Activated B cell treated with CpG ODN at 0.5 μM for 24 hours (primary cell): ENCODE results near the gene STX4. TPM values are rescaled to one million over a fixed set of nuclear protein-coding genes. Genes with fewer than 3 reads are reported as not detected.

Experiments used
- ATAC-seq: fragments of 200-7000 bp; cut with Tn5 transposase; one replicate; pipeline ENCODE4 v1.10.0; 2021; ENCODE audit warnings: low read depth, mild to moderate bottlenecking, moderate library complexity
- CTCF ChIA-PET: fragments of 350-600 bp; sonication (Branson Sonifier 250); formaldehyde crosslinking; loops from one replicate; lab custom pipeline; 2021; ENCODE audit warnings: antibody characterized with exemption; lab: Charles Lee
- POLR2A ChIA-PET: fragments of 350-600 bp; sonication (Branson Sonifier 250); formaldehyde crosslinking; loops from one replicate; lab custom pipeline; 2021; ENCODE audit warnings: antibody characterized with exemption; lab: Charles Lee
- DNase-seq: peaks from one replicate; pipeline ENCODE4 v3.0.0; 2022
- H3K27ac Mint-ChIP-seq: one replicate; pipeline ENCODE4 v1.8.0; 2020; ENCODE audit warnings: mixed read lengths
- H3K27me3 Mint-ChIP-seq: one replicate; pipeline ENCODE4 v1.8.0; 2021; ENCODE audit warnings: mixed read lengths
- H3K36me3 Mint-ChIP-seq: one replicate; pipeline ENCODE4 v1.8.0; 2021; ENCODE audit warnings: low read depth, mixed read lengths
- H3K4me1 Mint-ChIP-seq: one replicate; pipeline ENCODE4 v1.8.0; 2021; ENCODE audit warnings: mixed read lengths
- H3K4me3 Mint-ChIP-seq: one replicate; pipeline ENCODE4 v1.8.0; 2020; ENCODE audit warnings: mild to moderate bottlenecking, mixed read lengths
- H3K9me3 Mint-ChIP-seq: one replicate; pipeline ENCODE4 v1.8.0; 2020; ENCODE audit warnings: mixed read lengths
- CTCF ChIP-seq: fragments of 200-600 bp; IDR thresholded peaks from one replicate; pipeline ENCODE4 v1.8.0; 2022; ENCODE audit warnings: antibody characterized with exemption, mild to moderate bottlenecking
- intact Hi-C: fragments of 100-400 bp; cut with micrococcal nuclease; formaldehyde crosslinking; loops from one replicate; pipeline ENCODE4 v1.15.1; 2024
- total RNA-seq: library from RNA; stranded (reverse); gene quantifications from 2 replicates; pipeline ENCODE4 v1.2.3, GENCODE V29; 2022

Gene STX4
- total RNA-seq, 1 donor from 2014 or later = 107 TPM

- ChIA-PET CTCF (no interaction called here), POLR2A (interaction anchor here (1.4 kb wide), 1 partner anchor 37 kb away, joined by 6 read pairs; the partner anchor contains the start of genes ZNF646 and ZNF668)
- ATAC-seq (no peak), DNase-seq (no peak)
- H3K27me3 Mint-ChIP-seq = no peaks in the 10 kb centered on the region
- intact Hi-C loops = no loop called here
- TF ChIP-seq CTCF = no peak
- peaks cover 68% of the 10 kb centered on the region for H3K36me3 Mint-ChIP-seq
- no peaks in the 10 kb centered on the region for H3K9me3 Mint-ChIP-seq
- H3K4me3 Mint-ChIP-seq = no peak overlapping the region
- peaks cover 17% of the 10 kb centered on the region for H3K4me1 Mint-ChIP-seq
- no peak overlapping the region for H3K27ac Mint-ChIP-seq
Observed at GRCh38 chr16:31036691-31037090, 3.3 kb downstream of the STX4 start.

DNA sequence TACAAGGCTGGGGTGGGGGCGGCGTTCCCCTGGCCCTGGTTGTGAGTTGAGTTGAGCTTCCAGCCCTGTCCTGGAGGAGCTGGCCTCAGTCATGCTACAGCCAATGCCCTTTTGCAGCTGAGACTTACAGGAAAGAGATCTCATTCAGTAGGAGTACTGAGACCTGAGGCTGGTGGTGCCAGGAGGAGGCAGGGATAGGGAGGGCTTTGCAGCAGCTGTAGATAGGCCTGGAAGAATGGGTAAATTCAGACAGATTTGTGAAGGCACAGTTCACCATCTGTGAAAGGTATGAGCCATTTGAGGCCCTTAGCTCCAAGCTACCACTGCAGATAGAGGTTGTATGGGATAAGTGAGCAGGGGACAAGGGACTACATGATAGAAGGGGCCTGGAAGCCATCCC lies 5.6 kb downstream of the STX4 start:
- intact Hi-C loops = no loop called here
- peaks cover 10% of the 10 kb centered on the region for H3K4me1 Mint-ChIP-seq
- ATAC-seq = no peak
- H3K9me3 Mint-ChIP-seq = no peaks in the 10 kb centered on the region
- no peak overlapping the region for H3K27ac Mint-ChIP-seq
- no peak for DNase-seq
- H3K36me3 Mint-ChIP-seq = peaks cover 68% of the 10 kb centered on the region
- H3K4me3 Mint-ChIP-seq = no peak overlapping the region
- TF ChIP-seq CTCF = no peak
- no peaks in the 10 kb centered on the region for H3K27me3 Mint-ChIP-seq
- ChIA-PET POLR2A (no interaction called here), CTCF (no interaction called here)

DNA sequence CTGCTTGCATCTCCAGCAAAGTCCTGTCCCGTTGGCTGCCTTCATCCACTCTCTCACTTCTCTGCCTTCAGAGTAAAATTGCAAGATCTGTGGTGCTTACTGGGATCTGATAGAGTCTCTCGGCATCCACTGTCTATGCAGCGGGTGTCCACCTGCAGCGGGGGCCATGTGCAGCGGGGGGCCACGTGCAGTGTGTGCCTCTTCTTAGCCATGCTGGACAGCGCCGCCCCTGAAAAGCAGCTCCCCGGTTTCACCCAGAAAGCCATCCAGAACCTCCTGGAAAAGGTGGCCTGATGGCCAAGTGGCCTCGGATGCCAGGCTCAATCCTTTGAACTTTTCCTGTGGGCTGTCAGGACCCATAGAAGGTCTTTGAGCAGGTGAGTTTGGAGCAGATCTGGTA lies 9.5 kb downstream of the STX4 start:
- Mint-ChIP-seq H3K27me3 (no peaks in the 10 kb centered on the region), H3K4me3 (no peak overlapping the region), H3K36me3 (peaks cover 43% of the 10 kb centered on the region), H3K4me1 (no peaks in the 10 kb centered on the region), H3K9me3 (no peaks in the 10 kb centered on the region), H3K27ac (no peak overlapping the region)
- no peak for TF ChIP-seq CTCF
- ChIA-PET POLR2A (no interaction called here), CTCF (no interaction called here)
- ATAC-seq = no peak
- intact Hi-C loops = no loop called here
- no peak for DNase-seq

- Mint-ChIP-seq H3K4me3 (no peak overlapping the region), H3K27ac (no peak overlapping the region), H3K27me3 (no peaks in the 10 kb centered on the region), H3K9me3 (no peaks in the 10 kb centered on the region), H3K36me3 (peaks cover 38% of the 10 kb centered on the region), H3K4me1 (no peaks in the 10 kb centered on the region)
- no peak for ATAC-seq
- intact Hi-C loops = no loop called here
- TF ChIP-seq CTCF = no peak
- POLR2A ChIA-PET = interaction anchor here (0.7 kb wide), 2 partner anchors 22 to 294 kb away, joined by 4 to 5 read pairs; no protein-coding TSS in a partner anchor
- no peak for DNase-seq
- CTCF ChIA-PET = no interaction called here
Observed at GRCh38 chr16:31043352-31043751, 10.0 kb downstream of the STX4 start.

DNA sequence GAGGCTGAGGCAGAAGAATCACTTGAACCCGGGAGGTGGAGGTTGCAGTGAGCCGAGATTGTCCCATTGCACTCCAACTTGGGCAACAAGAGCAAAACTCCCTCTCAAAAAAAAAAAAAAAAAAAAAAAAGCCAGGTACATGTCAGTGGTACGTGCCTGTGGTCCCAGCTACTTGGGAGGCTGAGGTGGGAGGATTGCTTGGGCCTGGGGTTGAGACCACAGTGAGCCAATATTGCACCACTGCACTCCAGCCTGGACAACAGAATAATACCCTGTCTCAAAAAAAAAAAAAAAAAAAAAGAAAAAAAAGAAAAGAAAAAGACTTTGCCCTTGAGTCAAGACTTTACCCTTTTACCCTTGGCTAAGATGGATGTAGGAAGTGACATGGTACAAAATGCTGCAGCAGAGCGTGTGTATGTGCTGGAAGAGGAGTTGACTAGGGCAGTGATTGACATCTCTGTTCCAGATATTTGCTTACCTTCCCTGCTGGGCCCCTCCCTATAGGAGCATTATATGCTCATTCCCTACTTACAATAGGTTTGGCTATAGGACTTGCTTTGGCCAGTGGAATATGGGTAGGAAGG lies 10.6 kb downstream of the STX4 start:
- ChIA-PET CTCF (no interaction called here), POLR2A (interaction anchor here (0.7 kb wide), 2 partner anchors 21 to 295 kb away, joined by 4 to 5 read pairs; no protein-coding TSS in a partner anchor)
- Mint-ChIP-seq H3K4me3 (no peak overlapping the region), H3K36me3 (peaks cover 32% of the 10 kb centered on the region), H3K27me3 (no peaks in the 10 kb centered on the region), H3K9me3 (no peaks in the 10 kb centered on the region), H3K4me1 (no peaks in the 10 kb centered on the region), H3K27ac (no peak overlapping the region)
- intact Hi-C loops = no loop called here
- TF ChIP-seq CTCF = no peak
- ATAC-seq = no peak
- DNase-seq = no peak
